Neural progenitor cell (in vitro differentiated cells): ENCODE results near the gene DYNLT5. TPM values are rescaled to one million over a fixed set of nuclear protein-coding genes. Genes with fewer than 3 reads are reported as not detected.

Source experiments
- DNase-seq: peaks from one replicate; pipeline ENCODE4 v3.0.0-alpha.2; 2016; ENCODE audit warnings: low spot score
- H2AFZ ChIP-seq: fragments of 200-600 bp; sonication (generic); replicated peaks from 2 replicates; pipeline ENCODE4 v1.6.1; 2016; ENCODE audit warnings: antibody characterized with exemption
- H3F3A ChIP-seq: fragments of 200-600 bp; sonication (generic); 2 replicates; pipeline ENCODE4 v1.6.1; 2016; ENCODE audit warnings: antibody characterized with exemption, low read depth
- H3K27ac ChIP-seq: fragments of 200-600 bp; sonication (generic); 2 replicates; pipeline ENCODE4 v1.5.1; 2016; ENCODE audit warnings: mild to moderate bottlenecking
- H3K27me3 ChIP-seq: fragments of 200-600 bp; sonication (generic); 2 replicates; pipeline ENCODE4 v1.6.1; 2016; ENCODE audit warnings: mild to moderate bottlenecking, moderate library complexity
- H3K36me3 ChIP-seq: fragments of 200-600 bp; sonication (generic); 2 replicates; pipeline ENCODE4 v1.5.1; 2016
- H3K4me1 ChIP-seq: fragments of 200-600 bp; sonication (generic); 2 replicates; pipeline ENCODE4 v1.6.1; 2016; ENCODE audit warnings: mixed run types
- H3K4me2 ChIP-seq: fragments of 200-600 bp; sonication (generic); 2 replicates; pipeline ENCODE4 v1.6.1; 2016
- H3K4me3 ChIP-seq: fragments of 200-600 bp; sonication (generic); 2 replicates; pipeline ENCODE4 v1.5.1; 2016
- H3K79me2 ChIP-seq: fragments of 200-600 bp; sonication (generic); 2 replicates; pipeline ENCODE4 v1.6.1; 2016; ENCODE audit warnings: low read depth
- H3K9ac ChIP-seq: fragments of 200-600 bp; sonication (generic); 2 replicates; pipeline ENCODE4 v1.6.1; 2016
- H3K9me3 ChIP-seq: fragments of 200-600 bp; sonication (generic); 2 replicates; pipeline ENCODE4 v1.5.1; 2016; ENCODE audit warnings: low read depth
- H4K20me1 ChIP-seq: fragments of 200-600 bp; sonication (generic); 2 replicates; pipeline ENCODE4 v1.6.1; 2016; ENCODE audit warnings: low read depth
- H3K27ac Mint-ChIP-seq: 3 replicates; pipeline ENCODE4 v1.8.0; 2021; ENCODE audit warnings: mixed read lengths
- H3K27me3 Mint-ChIP-seq: 2 replicates; pipeline ENCODE4 v1.8.0; 2022; ENCODE audit warnings: low read depth, mild to moderate bottlenecking, inconsistent platforms, moderate library complexity, mixed read lengths; ENCODE audit not compliant: insufficient read depth
- H3K36me3 Mint-ChIP-seq: 3 replicates; pipeline ENCODE4 v1.8.0; 2021; ENCODE audit warnings: mixed read lengths
- H3K4me1 Mint-ChIP-seq: 3 replicates; pipeline ENCODE4 v1.8.0; 2021; ENCODE audit warnings: mixed read lengths
- H3K4me3 Mint-ChIP-seq: 3 replicates; pipeline ENCODE4 v1.8.0; 2021; ENCODE audit warnings: mild to moderate bottlenecking, moderate library complexity, mixed read lengths
- H3K9me3 Mint-ChIP-seq: 3 replicates; pipeline ENCODE4 v1.8.0; 2020; ENCODE audit warnings: mixed read lengths
- EZH2 ChIP-seq: fragments of 200-600 bp; sonication (generic); IDR thresholded peaks from 2 replicates; pipeline ENCODE4 v1.6.1; 2017; ENCODE audit warnings: antibody characterized with exemption, mild to moderate bottlenecking, moderate library complexity
- EZH2phosphoT487 ChIP-seq: fragments of 200-600 bp; sonication (generic); IDR thresholded peaks from 2 replicates; pipeline ENCODE4 v1.6.1; 2017; ENCODE audit warnings: antibody characterized with exemption
- total RNA-seq: library from RNA; depleted of rRNA; stranded (reverse); fragments of >200 nt; gene quantifications from 2 replicates; pipeline ENCODE4 v1.2.3, GENCODE V29; 2015; ENCODE audit warnings: low replicate concordance
- TF ChIP-seq, protein P1 (sequence below): fragments of 200-600 bp; sonication (generic); IDR thresholded peaks from 2 replicates; pipeline ENCODE4 v1.5.1; 2017; ENCODE audit warnings: antibody characterized with exemption, mild to moderate bottlenecking

DYNLT5 gene, protein sequence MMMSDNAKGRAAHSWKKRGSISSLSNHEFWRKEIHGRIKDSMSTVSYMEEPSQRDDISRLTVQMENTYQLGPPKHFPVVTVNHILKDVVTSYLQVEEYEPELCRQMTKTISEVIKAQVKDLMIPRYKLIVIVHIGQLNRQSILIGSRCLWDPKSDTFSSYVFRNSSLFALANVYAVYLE
- total RNA-seq, result 0.22 TPM in 1 of 2 replicates, not detected in the other

DNA sequence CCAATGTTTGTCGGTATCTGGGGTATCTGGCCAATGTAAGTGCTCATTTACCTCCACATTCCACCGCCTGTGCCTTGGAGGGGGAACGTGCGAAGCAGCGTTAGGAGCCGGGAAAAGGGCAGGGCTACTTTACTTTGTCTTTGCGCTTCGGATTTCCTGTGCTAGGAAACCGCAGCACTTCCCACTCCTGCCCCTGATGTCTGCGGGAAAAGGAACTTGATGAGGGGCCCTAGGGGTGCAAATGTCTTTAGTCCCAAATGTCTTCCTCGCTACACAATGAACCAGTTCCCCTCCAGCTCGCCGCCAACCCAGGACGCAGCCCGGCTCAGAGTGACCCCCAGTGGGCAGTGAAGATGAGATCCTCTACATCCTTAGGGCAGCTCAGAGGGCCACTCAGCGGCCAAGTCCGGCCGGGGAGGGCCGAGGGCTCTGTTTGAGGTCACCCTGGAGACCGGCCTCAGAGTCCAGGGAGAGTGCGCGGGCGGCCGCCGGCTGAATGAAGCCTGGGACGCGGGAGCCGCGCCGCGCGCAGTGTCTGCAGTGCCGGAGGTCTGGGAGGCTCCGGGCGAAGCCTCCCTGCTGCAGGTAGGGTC, at the start of gene DYNLT5:
DYNLT5 (plus strand) TSS at position 460 of the 593 bp plus-strand sequence. CDS start 2,200 bp downstream, outside the sequence.
- DNase-seq, result peak; percentile 77
- H3K4me3 Mint-ChIP-seq, result peak within 1 kb of the TSS; percentile 78
- H3K36me3 Mint-ChIP-seq, result no peaks in the 10 kb centered on the region
- H3K27me3 Mint-ChIP-seq, result no peaks in the 10 kb centered on the region
- TF ChIP-seq EZH2 (peak; percentile 40), EZH2phosphoT487 (no peak)
- TF ChIP-seq, protein P1, sequence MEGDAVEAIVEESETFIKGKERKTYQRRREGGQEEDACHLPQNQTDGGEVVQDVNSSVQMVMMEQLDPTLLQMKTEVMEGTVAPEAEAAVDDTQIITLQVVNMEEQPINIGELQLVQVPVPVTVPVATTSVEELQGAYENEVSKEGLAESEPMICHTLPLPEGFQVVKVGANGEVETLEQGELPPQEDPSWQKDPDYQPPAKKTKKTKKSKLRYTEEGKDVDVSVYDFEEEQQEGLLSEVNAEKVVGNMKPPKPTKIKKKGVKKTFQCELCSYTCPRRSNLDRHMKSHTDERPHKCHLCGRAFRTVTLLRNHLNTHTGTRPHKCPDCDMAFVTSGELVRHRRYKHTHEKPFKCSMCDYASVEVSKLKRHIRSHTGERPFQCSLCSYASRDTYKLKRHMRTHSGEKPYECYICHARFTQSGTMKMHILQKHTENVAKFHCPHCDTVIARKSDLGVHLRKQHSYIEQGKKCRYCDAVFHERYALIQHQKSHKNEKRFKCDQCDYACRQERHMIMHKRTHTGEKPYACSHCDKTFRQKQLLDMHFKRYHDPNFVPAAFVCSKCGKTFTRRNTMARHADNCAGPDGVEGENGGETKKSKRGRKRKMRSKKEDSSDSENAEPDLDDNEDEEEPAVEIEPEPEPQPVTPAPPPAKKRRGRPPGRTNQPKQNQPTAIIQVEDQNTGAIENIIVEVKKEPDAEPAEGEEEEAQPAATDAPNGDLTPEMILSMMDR, result peak; percentile 42
- no peaks in the 10 kb centered on the region for H3K4me1 ChIP-seq
- no peak within 1 kb of the TSS for H3K9ac ChIP-seq
- peaks cover 41% of the 10 kb centered on the region for H3K27me3 ChIP-seq
- H3K4me1 Mint-ChIP-seq, result peaks cover 11% of the 10 kb centered on the region
- peak within 1 kb of the TSS; percentile 95 for H3K4me2 ChIP-seq
- no peaks in the 10 kb centered on the region for H3K79me2 ChIP-seq
- no peak within 1 kb of the TSS for H3K27ac ChIP-seq
- H3F3A ChIP-seq, result peaks cover 5% of the 10 kb centered on the region
- peak within 1 kb of the TSS; percentile 59 for H3K4me3 ChIP-seq
- H3K9me3 Mint-ChIP-seq, result no peaks in the 10 kb centered on the region
- H3K9me3 ChIP-seq, result no peaks in the 10 kb centered on the region
- H2AFZ ChIP-seq, result peak within 1 kb of the TSS; percentile 92
- peak within 1 kb of the TSS; percentile 64 for H3K27ac Mint-ChIP-seq
- no peaks in the 10 kb centered on the region for H4K20me1 ChIP-seq
- no peaks in the 10 kb centered on the region for H3K36me3 ChIP-seq

- Mint-ChIP-seq H3K27ac (no peak overlapping the region), H3K27me3 (no peaks in the 10 kb centered on the region), H3K9me3 (no peaks in the 10 kb centered on the region), H3K4me3 (no peak overlapping the region), H3K4me1 (peaks cover 15% of the 10 kb centered on the region), H3K36me3 (no peaks in the 10 kb centered on the region)
- no peak overlapping the region for H3K9ac ChIP-seq
- H3K36me3 ChIP-seq, result no peaks in the 10 kb centered on the region
- no peaks in the 10 kb centered on the region for H3F3A ChIP-seq
- H3K27ac ChIP-seq, result no peak overlapping the region
- no peaks in the 10 kb centered on the region for H4K20me1 ChIP-seq
- H3K4me3 ChIP-seq, result no peak overlapping the region
- no peaks in the 10 kb centered on the region for H3K27me3 ChIP-seq
- no peaks in the 10 kb centered on the region for H3K79me2 ChIP-seq
- H3K4me1 ChIP-seq, result no peaks in the 10 kb centered on the region
- no peak for DNase-seq
- TF ChIP-seq, protein P1, result no peak
- TF ChIP-seq EZH2phosphoT487 (no peak), EZH2 (no peak)
- no peak overlapping the region for H3K4me2 ChIP-seq
- H2AFZ ChIP-seq, result no peak overlapping the region
- no peaks in the 10 kb centered on the region for H3K9me3 ChIP-seq
These were observed 47.9 kb upstream of the DYNLT5 start for GRCh38 chr1:66704177-66704875.

- Histone ChIP-seq H4K20me1 (no peaks in the 10 kb centered on the region), H3K36me3 (no peaks in the 10 kb centered on the region), H3K4me3 (no peak overlapping the region), H3K27ac (no peak overlapping the region), H3K27me3 (no peaks in the 10 kb centered on the region), H3K4me1 (no peaks in the 10 kb centered on the region), H3K9me3 (no peaks in the 10 kb centered on the region), H3K9ac (no peak overlapping the region), H3F3A (no peaks in the 10 kb centered on the region), H3K79me2 (no peaks in the 10 kb centered on the region), H3K4me2 (no peak overlapping the region), H2AFZ (peak overlapping the region; percentile 56)
- DNase-seq, result no peak
- Mint-ChIP-seq H3K27me3 (no peaks in the 10 kb centered on the region), H3K9me3 (no peaks in the 10 kb centered on the region), H3K36me3 (no peaks in the 10 kb centered on the region), H3K4me1 (peaks cover 15% of the 10 kb centered on the region), H3K4me3 (no peak overlapping the region), H3K27ac (peak overlapping the region; percentile 42)
- TF ChIP-seq EZH2phosphoT487, result no peak
- TF ChIP-seq, protein P1, result no peak
- TF ChIP-seq EZH2, result no peak
These were observed 47.1 kb upstream of the DYNLT5 start for GRCh38 chr1:66705110-66705509.
